PC-9 (cell line): ENCODE data around the gene SNX25.

Experiments
- CTCF ChIP-seq: fragments of 200-600 bp; sonication (generic); conservative IDR thresholded peaks from 2 replicates; pipeline ENCODE4 v1.6.1; 2017; ENCODE audit warnings: mixed run types, antibody characterized with exemption, mild to moderate bottlenecking, moderate library complexity
- EZH2 ChIP-seq: fragments of 200-600 bp; sonication (generic); IDR thresholded peaks from 2 replicates; pipeline ENCODE4 v1.8.0; 2017; ENCODE audit warnings: antibody characterized with exemption, low read depth

GRCh38 chr4:185351691-185352090, 142.3 kb downstream of the SNX25 start:
- no peak for TF ChIP-seq CTCF
- no peak for TF ChIP-seq EZH2
